Activated CD4-positive, CD25-positive, alpha-beta regulatory T cell (primary cell): ENCODE data around the gene KHDRBS2.

Source experiments
- DNase-seq, 4 experiments: peaks; one replicate each; lab custom pipeline; 2025; lab: John Stamatoyannopoulos, UW

KHDRBS2 gene

DNA sequence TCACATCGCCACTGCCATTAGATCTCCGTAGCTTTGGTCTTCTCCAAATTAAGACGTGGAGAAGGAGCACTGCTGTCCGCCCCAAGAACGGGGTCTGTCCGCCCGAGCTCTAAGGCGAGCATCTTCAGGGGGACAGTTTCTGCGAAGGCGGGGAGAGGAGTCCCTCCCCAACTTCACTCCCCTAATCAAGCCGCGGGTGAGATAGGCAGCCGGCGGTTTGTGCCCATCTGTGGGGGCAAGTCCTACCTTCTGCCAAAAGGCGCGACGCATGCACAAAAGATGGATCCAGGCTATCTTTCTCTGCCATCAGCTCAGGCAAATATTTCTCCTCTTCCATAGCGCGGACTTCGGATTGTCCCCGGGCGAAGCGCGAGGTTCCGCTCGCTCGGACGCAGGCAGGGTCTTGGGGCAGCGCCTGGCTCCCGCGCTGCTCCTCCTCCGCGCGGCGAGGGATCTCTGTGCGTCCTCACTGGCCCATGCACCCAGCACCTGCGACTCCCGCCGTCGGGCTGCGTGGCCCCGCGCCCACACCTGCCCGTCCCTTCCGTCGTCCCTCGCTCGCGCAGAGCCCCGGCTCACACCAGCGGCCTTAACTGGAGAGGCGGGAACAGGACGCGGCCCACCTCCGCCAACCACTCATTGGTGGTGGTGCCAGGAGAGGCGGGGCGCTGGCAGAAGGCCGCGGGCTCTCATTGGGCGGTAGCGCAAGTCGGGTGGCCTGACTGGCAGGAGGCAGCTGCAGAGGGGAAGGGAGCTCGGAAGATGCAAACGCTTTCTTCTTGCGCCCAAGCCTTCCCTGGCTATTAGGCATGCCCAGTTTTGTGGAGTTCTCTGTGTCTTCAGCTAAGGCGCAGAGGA is at the start of gene KHDRBS2:
TSS of gene KHDRBS2 (minus strand) at position 614 of the 858 bp plus-strand sequence.
- DNase-seq: peak in 3 of 4 experiments; percentile 1 to 17 (median 5)

DNA sequence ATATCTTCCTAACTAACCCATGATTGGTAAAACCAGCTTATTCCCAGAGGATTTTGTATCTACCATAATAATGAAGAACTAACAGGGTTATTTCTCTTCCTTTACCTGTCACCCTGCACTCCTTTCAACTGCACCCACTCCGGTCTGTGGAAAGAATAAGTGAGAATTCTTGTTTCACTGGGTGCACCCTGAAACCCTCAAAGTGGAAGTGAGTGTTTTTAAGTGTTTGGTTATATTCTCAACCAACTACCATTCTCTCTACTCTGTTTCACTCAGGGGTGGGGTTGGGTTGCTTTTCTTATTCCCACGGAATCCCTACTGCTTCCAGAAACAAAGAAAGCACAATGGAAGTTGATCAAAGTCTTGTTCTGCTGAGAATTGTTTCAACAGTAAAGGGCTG is 42.6 kb upstream of the KHDRBS2 start:
- no peak for DNase-seq

DNA sequence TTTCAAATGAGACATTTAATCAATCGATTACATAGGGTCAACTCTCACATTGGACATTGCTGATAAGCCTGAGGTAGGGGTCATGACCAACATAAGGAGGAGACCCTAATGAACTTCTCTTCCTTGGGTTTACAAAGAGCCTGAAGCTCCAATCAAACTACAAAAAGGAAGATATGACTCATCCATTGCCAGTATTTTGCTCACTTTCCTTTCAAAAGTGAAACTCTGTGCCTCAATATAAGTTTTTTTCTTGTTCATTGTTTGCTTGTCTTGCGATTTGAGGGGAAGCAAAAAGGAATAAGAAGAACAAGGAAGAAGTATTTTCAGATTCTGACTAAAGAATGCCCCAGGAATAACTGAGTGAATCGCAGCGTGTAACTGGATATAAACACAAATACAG is 38.8 kb upstream of the KHDRBS2 start:
- no peak for DNase-seq

DNA sequence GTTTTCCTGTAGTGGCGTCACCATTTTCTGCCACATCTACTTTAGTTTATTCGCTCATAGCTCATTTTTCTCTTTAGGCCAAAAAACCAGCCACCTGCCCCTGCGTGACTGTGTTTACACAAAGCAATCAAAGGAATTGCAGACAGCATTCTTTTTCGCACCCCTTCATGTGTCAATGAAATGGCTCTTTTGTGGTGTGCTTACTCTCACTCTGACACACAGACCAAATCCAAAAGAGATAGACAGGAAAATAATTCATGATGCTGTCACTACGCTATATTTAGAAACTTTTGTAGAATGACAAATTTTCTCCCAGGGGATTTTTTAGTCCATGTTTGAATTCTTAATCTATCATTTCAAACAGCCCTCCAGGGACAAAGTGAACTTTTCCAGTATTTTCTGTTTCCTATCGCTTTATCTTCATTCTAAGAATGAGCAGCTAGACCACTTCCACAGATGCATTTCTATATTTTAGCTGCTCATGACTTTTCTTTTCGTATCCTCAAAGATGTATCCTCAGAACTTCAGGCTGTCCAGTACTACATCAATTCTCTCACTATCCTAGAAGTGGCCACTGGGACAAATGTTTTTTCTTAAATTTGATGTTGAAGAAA is 37.9 kb upstream of the KHDRBS2 start:
- no peak for DNase-seq

DNA sequence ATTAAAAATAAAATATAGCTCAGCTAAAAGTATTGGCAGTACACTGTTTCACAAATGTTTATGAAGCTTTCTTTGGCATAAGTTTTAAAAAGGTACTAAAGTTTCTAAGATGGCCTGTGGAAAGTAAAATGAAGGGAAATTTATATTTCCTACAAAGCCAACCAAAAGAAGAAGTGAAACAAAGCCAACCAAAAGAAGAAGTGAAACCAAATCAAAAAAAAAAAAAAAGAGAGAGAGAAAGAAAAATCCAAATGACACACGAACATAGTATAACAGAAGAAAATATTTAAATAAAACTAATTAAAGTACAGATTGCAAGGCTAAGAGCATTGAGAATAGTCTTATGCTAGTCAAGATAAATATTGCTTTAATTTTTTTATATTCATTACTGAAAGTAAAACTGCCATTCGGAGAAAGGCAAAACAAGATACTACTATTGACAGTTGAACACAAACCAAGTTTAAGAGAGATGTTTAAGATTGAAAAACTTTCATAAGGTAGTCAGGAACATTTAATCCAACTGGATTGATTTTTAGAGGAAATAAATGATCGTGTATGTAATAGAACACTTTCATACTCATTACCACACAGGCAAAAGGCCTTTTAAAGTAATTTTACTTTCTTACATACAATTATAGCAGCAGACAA is 12.8 kb upstream of the KHDRBS2 start:
- no peak for DNase-seq

GRCh38 chr6:62296541-62296940 is 10.5 kb upstream of the KHDRBS2 start:
- no peak for DNase-seq

DNA sequence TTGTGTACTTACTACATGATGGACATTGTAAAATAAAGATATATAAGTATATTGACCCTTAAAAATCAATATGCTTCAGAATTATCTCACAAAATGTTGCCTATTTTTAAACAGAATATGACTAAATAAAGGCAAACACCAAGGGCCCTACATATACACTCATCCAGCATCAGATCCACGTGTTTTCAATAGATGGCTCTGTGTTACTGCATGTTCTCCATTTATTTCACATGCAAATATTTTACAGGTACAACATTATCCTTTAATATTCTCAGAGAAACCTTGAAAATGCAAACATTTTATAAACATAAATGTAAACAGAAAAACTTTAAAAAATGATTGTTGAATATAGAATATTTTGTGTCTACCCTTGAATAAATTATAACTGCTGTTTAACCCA is 2.9 kb upstream of the KHDRBS2 start:
- DNase-seq: no peak

- DNase-seq: no peak
Observed at GRCh38 chr6:62288562-62288961, 2.5 kb upstream of the KHDRBS2 start.

DNA sequence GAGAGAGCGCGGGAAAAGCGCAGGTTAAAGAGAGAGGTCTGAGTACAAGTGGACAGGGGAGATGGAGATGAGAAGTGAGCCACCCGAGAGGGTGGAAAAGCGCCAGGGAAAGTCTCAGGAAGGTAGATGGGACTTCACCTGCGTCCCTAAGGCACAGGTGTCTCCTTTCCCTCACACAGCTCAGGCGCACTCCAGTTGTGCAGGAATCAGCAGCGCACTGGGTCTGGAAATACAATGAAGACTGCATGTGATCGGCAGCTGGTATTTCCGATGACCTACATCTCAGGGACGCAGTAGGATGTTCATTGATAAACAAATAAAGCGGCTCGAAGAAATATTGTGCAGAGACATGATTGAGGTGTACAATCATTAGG is 432 bp upstream of the KHDRBS2 start:
- DNase-seq: no peak

- DNase-seq: no peak
Observed at GRCh38 chr6:62284725-62285124, 1.3 kb downstream of the KHDRBS2 start.

- no peak for DNase-seq
Observed at GRCh38 chr6:62283796-62284411, 2.1 kb downstream of the KHDRBS2 start.

DNA sequence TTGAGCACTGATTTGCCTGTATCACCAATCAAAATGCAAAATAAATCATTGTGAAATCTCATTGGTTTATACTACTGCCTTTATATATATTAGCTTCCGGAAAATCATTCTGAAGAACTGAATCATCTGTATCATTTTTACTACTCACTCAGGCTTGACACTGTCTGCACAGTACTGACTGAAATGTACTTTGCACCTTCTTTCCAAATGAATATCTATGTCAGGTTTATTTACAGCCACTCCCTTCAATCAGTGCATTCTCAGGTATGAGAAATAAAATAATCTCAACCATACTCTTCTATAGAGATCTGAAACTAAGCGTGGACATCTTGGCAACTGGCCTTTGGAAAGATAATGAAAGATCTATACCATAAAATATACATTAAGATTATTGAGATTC is 2.7 kb downstream of the KHDRBS2 start:
- DNase-seq: no peak

- DNase-seq: no peak
Observed at GRCh38 chr6:62280099-62280498, 5.9 kb downstream of the KHDRBS2 start.

DNA sequence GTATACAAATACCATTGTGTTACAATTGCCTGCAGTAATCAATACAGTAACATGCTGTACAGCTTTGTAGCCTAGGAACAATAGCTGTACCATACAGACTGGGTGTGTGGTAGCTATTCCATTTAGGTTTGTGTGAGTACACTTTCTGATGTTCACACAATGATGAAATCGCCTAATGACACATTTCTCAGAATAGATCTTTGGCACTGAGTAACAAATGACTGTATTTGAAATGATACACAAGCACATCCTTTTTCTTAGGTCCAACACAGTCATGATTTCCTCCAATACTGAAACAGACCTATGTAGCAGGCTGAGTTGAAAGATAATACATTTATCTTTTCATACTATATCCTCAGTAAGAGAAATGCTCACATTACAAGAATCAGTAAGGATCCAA is 13.9 kb downstream of the KHDRBS2 start:
- DNase-seq: no peak

DNA sequence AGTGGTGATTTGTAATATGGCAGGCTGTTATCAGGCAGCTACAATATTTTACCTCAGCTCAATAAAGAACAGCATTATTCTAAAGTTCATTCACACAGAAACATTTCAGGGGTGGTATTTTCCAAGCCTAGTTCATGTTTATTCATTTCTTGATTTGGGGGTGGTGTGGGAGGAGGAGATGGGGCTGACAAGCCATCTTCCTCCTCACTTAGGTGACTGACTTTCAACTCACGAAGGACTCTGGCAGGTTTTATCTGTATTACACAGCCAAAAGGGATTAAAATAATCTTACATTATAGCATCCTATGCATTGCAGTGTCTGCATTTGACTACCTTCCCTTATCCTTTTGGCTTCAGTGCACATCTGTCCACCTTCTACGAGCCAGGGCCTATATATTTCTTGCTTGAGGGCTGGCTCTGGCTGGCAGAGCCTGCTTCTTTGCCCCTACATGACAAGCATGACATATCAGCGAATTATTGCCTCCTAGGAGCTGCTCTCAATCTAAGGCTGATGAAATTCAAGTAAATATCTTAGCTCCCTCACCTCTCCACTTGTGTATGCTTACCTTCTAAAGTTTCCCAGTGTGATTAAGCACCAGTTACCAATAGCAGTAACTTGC is 20.0 kb downstream of the KHDRBS2 start:
- DNase-seq: no peak

DNA sequence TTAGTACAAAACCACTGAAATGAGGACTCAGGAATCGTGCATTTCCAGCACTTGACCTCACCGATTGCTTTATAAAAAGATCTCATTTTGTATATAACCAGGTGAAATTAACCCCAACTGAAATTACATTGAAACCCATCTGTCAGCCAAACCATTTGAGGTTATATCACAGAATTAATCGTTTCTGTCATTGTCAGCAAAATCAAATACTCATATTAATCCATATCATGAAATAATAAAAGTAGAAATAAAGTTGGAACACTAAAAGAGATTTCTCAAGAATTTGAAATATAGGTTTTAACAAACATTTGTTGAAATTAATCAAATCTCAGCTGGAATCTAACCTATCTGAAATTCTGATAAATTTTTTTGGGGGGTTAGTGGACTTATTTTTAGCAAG is 23.7 kb downstream of the KHDRBS2 start:
- no peak for DNase-seq

- no peak for DNase-seq
Observed at GRCh38 chr6:62246087-62246486, 39.9 kb downstream of the KHDRBS2 start.

GRCh38 chr6:62236784-62237183 is 49.2 kb downstream of the KHDRBS2 start:
- DNase-seq: no peak

DNA sequence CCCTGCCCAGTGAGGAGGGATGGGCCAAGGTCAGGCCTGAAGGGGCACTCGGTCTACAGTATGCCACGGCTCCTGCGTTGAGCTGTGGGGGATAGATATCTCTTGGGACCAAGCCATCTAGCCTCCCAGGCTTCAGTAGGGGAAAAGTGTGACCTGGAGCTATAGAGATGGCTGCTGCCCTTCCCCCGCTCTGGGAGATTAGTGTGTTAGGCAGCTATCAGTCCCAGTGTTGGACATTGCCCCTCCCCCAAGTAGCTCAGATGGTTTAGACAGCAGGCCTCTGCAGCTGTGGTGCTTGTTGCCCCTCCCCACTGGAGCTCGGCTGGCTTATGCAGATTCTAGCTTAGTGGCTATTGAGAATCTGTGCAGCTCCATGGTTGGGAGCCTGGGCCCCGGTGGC is 56.8 kb downstream of the KHDRBS2 start:
- DNase-seq: no peak

- no peak for DNase-seq
Observed at GRCh38 chr6:62217866-62218265, 68.2 kb downstream of the KHDRBS2 start.

- DNase-seq: no peak
Observed at GRCh38 chr6:62202078-62202477, 83.9 kb downstream of the KHDRBS2 start.

DNA sequence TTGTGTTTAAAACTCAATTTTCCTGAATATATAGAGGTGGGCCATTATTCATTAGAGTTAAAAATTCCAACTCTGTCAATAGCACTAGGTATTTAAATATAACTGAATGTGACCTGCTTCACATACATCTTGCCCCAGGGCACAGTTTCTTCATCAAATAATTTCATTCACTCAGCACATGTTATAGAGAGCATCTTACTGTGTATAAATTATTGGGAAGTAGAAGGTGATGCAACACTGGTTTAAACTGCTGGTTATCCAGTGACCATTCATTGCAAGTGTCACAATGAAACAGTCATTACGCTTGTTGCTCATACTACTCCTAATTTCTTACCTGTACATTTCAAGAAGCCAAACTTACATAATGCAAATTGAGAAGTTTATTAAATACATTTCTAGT is 93.4 kb downstream of the KHDRBS2 start:
- no peak for DNase-seq
